Measurements from ENCODE around the gene DNMT1. TPM values are rescaled to one million over a fixed set of nuclear protein-coding genes. Genes with fewer than 3 reads are reported as not detected.

Gene DNMT1
- total RNA-seq, 4 donors from 2014 or later = 36.1 to 54.4 (median 44.2) TPM

DNA sequence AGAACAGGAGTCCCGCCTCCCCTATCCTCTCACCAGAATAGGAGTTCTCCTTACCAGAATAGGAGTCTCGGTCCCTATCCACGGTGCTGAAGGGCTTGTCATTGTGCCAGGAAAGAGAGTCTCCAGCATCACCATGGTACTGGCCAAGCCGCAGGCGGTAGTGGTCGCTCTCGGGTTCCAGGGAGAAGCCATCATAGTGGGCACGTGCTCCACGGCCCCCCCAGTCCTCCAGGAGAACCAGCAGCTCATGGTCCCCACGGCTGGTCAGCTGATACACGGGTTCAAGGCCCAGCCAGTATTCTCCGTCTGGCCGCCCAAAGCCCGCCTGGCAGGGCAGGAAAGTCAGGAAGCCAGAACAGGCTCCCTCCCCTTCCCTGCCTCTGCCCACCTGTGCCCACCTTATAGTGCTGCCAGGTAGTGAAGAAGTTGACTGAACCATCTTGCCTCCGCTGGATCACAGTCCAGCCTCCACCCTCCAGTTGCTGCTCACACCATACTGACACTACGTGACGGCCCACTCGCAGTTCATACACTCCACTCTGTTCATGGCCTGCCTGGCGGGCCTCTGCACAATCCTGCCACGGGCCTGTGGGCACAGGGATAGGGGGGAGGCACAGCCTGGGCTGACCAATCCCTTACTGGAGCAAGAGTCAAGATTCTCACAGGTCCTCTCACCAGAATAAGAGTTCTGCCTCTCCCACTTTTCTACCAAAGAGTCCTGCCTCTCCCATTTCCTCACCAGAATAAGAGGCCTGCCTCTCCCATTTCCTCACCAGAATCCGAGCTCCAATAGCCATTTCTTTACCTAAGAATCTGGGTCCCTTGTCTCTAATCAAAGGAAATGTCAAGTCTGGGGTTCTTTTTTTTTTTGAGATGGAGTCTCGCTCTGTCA lies 101.2 kb downstream of the DNMT1 start:
- H3K4me1 ChIP-seq = peaks cover 16% of the 10 kb centered on the region
- H3K36me3 ChIP-seq = peaks cover 37% of the 10 kb centered on the region
- no peak overlapping the region for H3K4me3 ChIP-seq
- 86% methylated on average over 20 of the region's 22 CpGs for WGBS
- no peaks in the 10 kb centered on the region for H3K27me3 ChIP-seq
- H3K27ac ChIP-seq = no peak overlapping the region
- TF ChIP-seq, protein P1, sequence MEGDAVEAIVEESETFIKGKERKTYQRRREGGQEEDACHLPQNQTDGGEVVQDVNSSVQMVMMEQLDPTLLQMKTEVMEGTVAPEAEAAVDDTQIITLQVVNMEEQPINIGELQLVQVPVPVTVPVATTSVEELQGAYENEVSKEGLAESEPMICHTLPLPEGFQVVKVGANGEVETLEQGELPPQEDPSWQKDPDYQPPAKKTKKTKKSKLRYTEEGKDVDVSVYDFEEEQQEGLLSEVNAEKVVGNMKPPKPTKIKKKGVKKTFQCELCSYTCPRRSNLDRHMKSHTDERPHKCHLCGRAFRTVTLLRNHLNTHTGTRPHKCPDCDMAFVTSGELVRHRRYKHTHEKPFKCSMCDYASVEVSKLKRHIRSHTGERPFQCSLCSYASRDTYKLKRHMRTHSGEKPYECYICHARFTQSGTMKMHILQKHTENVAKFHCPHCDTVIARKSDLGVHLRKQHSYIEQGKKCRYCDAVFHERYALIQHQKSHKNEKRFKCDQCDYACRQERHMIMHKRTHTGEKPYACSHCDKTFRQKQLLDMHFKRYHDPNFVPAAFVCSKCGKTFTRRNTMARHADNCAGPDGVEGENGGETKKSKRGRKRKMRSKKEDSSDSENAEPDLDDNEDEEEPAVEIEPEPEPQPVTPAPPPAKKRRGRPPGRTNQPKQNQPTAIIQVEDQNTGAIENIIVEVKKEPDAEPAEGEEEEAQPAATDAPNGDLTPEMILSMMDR (IDR thresholded peaks at IDR 0.05) = no peak
- TF ChIP-seq POLR2A (IDR thresholded peaks at IDR 0.05) (no peak), POLR2AphosphoS5 (IDR thresholded peaks at IDR 0.05) (no peak), EP300 (IDR thresholded peaks at IDR 0.05) (no peak)
- no peak for DNase-seq (ENCODE audit: low spot score in 2 of 2)
- no peaks in the 10 kb centered on the region for H3K9me3 ChIP-seq

DNA sequence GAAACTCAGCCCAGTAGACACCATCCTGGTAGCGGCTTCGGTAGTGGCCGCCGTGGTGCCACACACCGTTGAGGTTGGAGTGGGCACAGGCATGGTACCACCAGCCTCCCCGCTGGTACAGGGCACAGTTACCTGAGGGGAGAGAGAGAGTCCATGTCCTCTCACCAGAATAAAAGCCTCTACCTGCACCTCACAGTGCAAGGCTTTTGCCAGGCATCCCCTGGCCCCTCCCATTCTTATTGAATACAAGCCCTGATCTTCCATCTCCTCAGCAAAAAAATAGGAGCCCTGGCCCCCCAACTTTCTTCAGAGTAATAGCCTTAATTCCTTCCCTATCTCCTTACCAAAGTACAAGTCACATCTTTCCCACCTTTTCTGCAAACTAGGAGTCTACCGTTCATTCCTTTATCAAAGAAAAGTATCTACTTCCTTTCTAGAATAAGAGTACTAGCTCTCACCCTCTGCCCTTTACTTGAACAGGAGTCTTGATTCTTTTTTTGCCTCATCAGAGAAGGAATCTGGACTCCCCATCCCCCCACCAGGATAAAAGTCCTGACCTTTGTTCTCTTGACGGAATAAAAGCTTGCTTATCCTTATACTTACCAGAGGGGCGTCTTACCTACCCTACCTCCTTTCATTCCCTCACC lies 102.0 kb downstream of the DNMT1 start:
- H3K4me3 ChIP-seq = no peak overlapping the region
- H3K27me3 ChIP-seq = no peaks in the 10 kb centered on the region
- no peak for DNase-seq (ENCODE audit: low spot score in 2 of 2)
- no peaks in the 10 kb centered on the region for H3K9me3 ChIP-seq
- peaks cover 37% of the 10 kb centered on the region for H3K36me3 ChIP-seq
- H3K4me1 ChIP-seq = peaks cover 16% of the 10 kb centered on the region
- 96% methylated on average over 9 of the region's 9 CpGs for WGBS
- TF ChIP-seq EP300 (IDR thresholded peaks at IDR 0.05) (no peak), POLR2A (IDR thresholded peaks at IDR 0.05) (no peak), POLR2AphosphoS5 (IDR thresholded peaks at IDR 0.05) (no peak)
- TF ChIP-seq, protein P1 (IDR thresholded peaks at IDR 0.05) = no peak
- no peak overlapping the region for H3K27ac ChIP-seq

GRCh38 chr19:10091895-10092641 lies 102.7 kb downstream of the DNMT1 start:
- no peak overlapping the region for H3K4me3 ChIP-seq
- no peak overlapping the region for H3K27ac ChIP-seq
- no peak for TF ChIP-seq POLR2A (IDR thresholded peaks at IDR 0.05)
- TF ChIP-seq, protein P1 (IDR thresholded peaks at IDR 0.05) = no peak
- TF ChIP-seq EP300 (IDR thresholded peaks at IDR 0.05) = no peak
- no peak for TF ChIP-seq POLR2AphosphoS5 (IDR thresholded peaks at IDR 0.05)
- H3K9me3 ChIP-seq = no peaks in the 10 kb centered on the region
- H3K4me1 ChIP-seq = peaks cover 16% of the 10 kb centered on the region
- H3K27me3 ChIP-seq = no peaks in the 10 kb centered on the region
- WGBS = 81% methylated on average over 12 of the region's 13 CpGs
- H3K36me3 ChIP-seq = peaks cover 37% of the 10 kb centered on the region
- no peak for DNase-seq (ENCODE audit: low spot score in 2 of 2)

DNA sequence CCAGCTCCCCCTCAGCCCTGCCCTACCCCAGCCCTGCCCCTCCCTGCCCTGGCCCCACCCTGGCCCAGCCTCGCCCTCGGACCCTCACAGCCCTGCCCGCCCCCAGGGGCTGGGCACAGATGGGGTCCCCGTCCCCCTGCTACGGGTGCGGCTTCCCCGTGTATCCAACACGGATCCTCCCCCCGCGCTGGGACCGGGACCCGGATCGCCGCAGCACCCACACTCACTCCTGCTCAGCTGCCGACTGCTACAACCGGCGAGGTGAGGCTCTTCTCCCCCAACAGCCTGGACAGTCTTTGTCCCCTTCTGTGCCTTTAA lies 103.4 kb downstream of the DNMT1 start:
- Histone ChIP-seq H3K9me3 (no peaks in the 10 kb centered on the region), H3K36me3 (peaks cover 37% of the 10 kb centered on the region), H3K4me1 (peaks cover 16% of the 10 kb centered on the region), H3K27me3 (no peaks in the 10 kb centered on the region), H3K4me3 (no peak overlapping the region), H3K27ac (no peak overlapping the region)
- DNase-seq (ENCODE audit: low spot score in 2 of 2) = no peak
- WGBS = 95% methylated on average over 14 of the region's 17 CpGs
- TF ChIP-seq, protein P1 (IDR thresholded peaks at IDR 0.05) = no peak
- no peak for TF ChIP-seq POLR2AphosphoS5 (IDR thresholded peaks at IDR 0.05)
- TF ChIP-seq EP300 (IDR thresholded peaks at IDR 0.05) = no peak
- no peak for TF ChIP-seq POLR2A (IDR thresholded peaks at IDR 0.05)

Data from suprapubic skin (tissue), 4 donors.